GM23338 (cell line): ENCODE data around the gene ASPDH. TPM values are rescaled to one million over a fixed set of nuclear protein-coding genes. Genes with fewer than 3 reads are reported as not detected.

Source experiments
- ATAC-seq: fragments of 200-7000 bp; cut with Tn5 transposase; 3 replicates; pipeline ENCODE4 v1.9.1; 2020
- DNase-seq: peaks from one replicate; pipeline ENCODE4 v3.0.0-alpha.2; 2015; ENCODE audit warnings: low spot score
- H2AFZ ChIP-seq: fragments of 200-600 bp; sonication (generic); 2 replicates; pipeline ENCODE4 v1.8.0; 2016; ENCODE audit warnings: antibody characterized with exemption, mild to moderate bottlenecking, moderate library complexity
- H3F3A ChIP-seq: fragments of 200-600 bp; sonication (generic); replicated peaks from 2 replicates; pipeline ENCODE4 v1.8.0; 2017; ENCODE audit warnings: antibody characterized with exemption, mixed run types, low read depth
- H3K27ac ChIP-seq: fragments of 200-600 bp; sonication (generic); 2 replicates; pipeline ENCODE4 v1.6.1; 2016; ENCODE audit warnings: low read depth
- H3K27me3 ChIP-seq: fragments of 200-600 bp; sonication (generic); 2 replicates; pipeline ENCODE4 v1.8.0; 2016; ENCODE audit warnings: mild to moderate bottlenecking, mixed run types, moderate library complexity; ENCODE audit not compliant: insufficient read depth
- H3K36me3 ChIP-seq: fragments of 200-600 bp; sonication (generic); 2 replicates; pipeline ENCODE4 v1.8.0; 2016; ENCODE audit warnings: mild to moderate bottlenecking; ENCODE audit not compliant: insufficient read depth
- H3K4me1 ChIP-seq: fragments of 200-600 bp; sonication (generic); 2 replicates; pipeline ENCODE4 v1.8.0; 2016; ENCODE audit warnings: mild to moderate bottlenecking, moderate library complexity; ENCODE audit not compliant: insufficient read depth
- H3K4me2 ChIP-seq: fragments of 200-600 bp; sonication (generic); 2 replicates; pipeline ENCODE4 v1.7.1; 2017; ENCODE audit warnings: mixed run types
- H3K4me3 ChIP-seq: fragments of 200-600 bp; sonication (generic); 2 replicates; pipeline ENCODE4 v1.6.1; 2016; ENCODE audit warnings: mixed run types
- H3K79me2 ChIP-seq: fragments of 200-600 bp; sonication (generic); replicated peaks from 2 replicates; pipeline ENCODE4 v1.8.0; 2017; ENCODE audit warnings: mild to moderate bottlenecking; ENCODE audit not compliant: insufficient read depth
- H3K9me2 ChIP-seq: fragments of 200-600 bp; sonication (generic); 2 replicates; pipeline ENCODE4 v1.8.0; 2017; ENCODE audit not compliant: insufficient read depth
- H4K20me1 ChIP-seq: fragments of 200-600 bp; sonication (generic); replicated peaks from 2 replicates; pipeline ENCODE4 v1.8.0; 2017; ENCODE audit warnings: mild to moderate bottlenecking; ENCODE audit not compliant: insufficient read depth
- H3K27ac Mint-ChIP-seq: 2 replicates; pipeline ENCODE4 v1.8.0; 2020; ENCODE audit warnings: inconsistent platforms, mild to moderate bottlenecking, moderate library complexity, mixed read lengths
- H3K27me3 Mint-ChIP-seq: 3 replicates; pipeline ENCODE4 v1.8.0; 2022; ENCODE audit warnings: low read depth, mild to moderate bottlenecking, moderate library complexity, mixed read lengths, inconsistent platforms; ENCODE audit not compliant: insufficient read depth, poor library complexity
- H3K36me3 Mint-ChIP-seq: 3 replicates; pipeline ENCODE4 v1.8.0; 2021; ENCODE audit warnings: low read depth, mild to moderate bottlenecking, inconsistent platforms, moderate library complexity, mixed read lengths
- H3K4me1 Mint-ChIP-seq: 3 replicates; pipeline ENCODE4 v1.8.0; 2020; ENCODE audit warnings: mild to moderate bottlenecking, inconsistent platforms, mixed read lengths
- H3K4me3 Mint-ChIP-seq: 3 replicates; pipeline ENCODE4 v1.8.0; 2021; ENCODE audit warnings: moderate library complexity, mild to moderate bottlenecking, inconsistent platforms, mixed read lengths
- H3K9me3 Mint-ChIP-seq: 3 replicates; pipeline ENCODE4 v1.8.0; 2020; ENCODE audit warnings: moderate library complexity, mild to moderate bottlenecking, inconsistent platforms, mixed read lengths
- CTCF ChIP-seq, 2 experiments: fragments of 200-600 bp in 1 of 2; sonication (generic) in 1 of 2; conservative IDR thresholded peaks; 2 replicates each; pipeline versions ENCODE4 v1.5.1 to v1.6.1; 2016 to 2017; ENCODE audit warnings: antibody characterized with exemption in 2 of 2, low read depth in 2 of 2, mild to moderate bottlenecking in 2 of 2, moderate library complexity in 1 of 2
- ETS1 ChIP-seq: IDR thresholded peaks from 2 replicates; pipeline ENCODE4 v1.6.1; 2016; ENCODE audit warnings: antibody characterized with exemption
- POLR2AphosphoS5 ChIP-seq: IDR thresholded peaks from 2 replicates; pipeline ENCODE4 v1.6.1; 2016; ENCODE audit warnings: antibody characterized with exemption, low read depth
- REST ChIP-seq: IDR thresholded peaks from one replicate; pipeline ENCODE4 v1.6.1; 2018; ENCODE audit warnings: antibody characterized with exemption; ENCODE audit not compliant: unreplicated experiment
- ZNF462 ChIP-seq: fragments of 250-450 bp; sonication (Bioruptor Pico); IDR thresholded peaks from 2 replicates; pipeline ENCODE4 v1.5.0; 2020; ENCODE audit warnings: mild to moderate bottlenecking, moderate library complexity
- polyA plus RNA-seq: library from polyadenylated mRNA; unstranded; fragments of >200 nt; fragmentation: Nextera tagmentation; extraction: Ambion mirVana; gene quantifications from 2 replicates; pipeline ENCODE4 v1.2.1, GENCODE V29; 2016
- total RNA-seq: library from RNA; depleted of rRNA; stranded (reverse); fragments of >200 nt; shearing (Covaris generic); gene quantifications from 2 replicates; pipeline ENCODE4 v1.2.3, GENCODE V29; 2014

Gene ASPDH
- total and polyA plus RNA-seq, 2 experiments from 2014 or later, result not detected

DNA sequence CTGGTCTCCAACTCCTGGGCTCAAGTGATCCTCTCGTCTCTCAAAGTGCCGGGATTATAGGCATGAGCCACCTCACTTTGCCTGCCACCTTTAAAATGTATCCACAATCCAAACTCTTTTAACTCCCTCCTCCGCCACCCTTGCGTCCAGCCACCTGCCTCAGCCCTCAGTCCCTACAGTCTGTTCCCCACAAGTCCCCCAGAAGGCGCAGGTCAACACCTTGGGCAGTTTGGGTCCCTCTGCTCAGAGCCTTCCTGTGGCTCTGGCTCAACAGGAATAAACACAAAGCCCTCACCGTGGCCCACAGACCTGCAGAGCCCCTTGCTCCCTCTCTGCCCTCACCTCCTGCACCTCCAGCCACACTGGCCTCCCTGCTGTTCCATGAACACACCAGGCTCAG is 44.9 kb downstream of the ASPDH start (continued):
- no peak for TF ChIP-seq ETS1

DNA sequence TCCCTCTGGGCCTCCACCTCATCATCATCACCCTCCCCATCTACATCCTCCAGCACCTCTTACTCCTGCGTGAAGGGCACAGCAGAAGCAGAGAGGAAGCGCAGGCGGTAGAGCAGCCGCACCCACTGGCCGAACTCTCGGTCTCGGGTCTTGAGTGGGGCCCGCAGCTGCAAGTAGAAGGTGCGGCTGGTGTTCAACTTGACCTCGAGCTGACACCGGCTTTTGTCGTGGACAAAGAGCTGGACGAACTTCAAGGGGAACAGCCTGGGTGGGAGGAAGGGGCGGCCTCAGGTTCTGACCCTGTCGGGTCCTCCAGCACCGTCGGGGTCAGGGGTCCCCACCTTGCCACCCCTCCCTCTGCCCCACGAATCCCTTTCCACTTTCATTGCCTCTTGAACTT is 46.1 kb downstream of the ASPDH start:
- TF ChIP-seq ZNF462 (CRISPR knock-in tag) (no peak), REST (no peak), ETS1 (no peak), POLR2AphosphoS5 (no peak), CTCF (conservative IDR thresholded peaks at IDR 0.05; ENCODE audit: low read depth in 2 of 2) (no peak)
- Histone ChIP-seq H3K79me2 (no peaks in the 10 kb centered on the region), H3K4me1 (0 out of 2 replicates have a peak, but pooled peaks cover 3% of the 10 kb centered on the region), H3K36me3 (no peaks in the 10 kb centered on the region), H2AFZ (no peak overlapping the region), H3K4me3 (no peak overlapping the region), H3K4me2 (no peak overlapping the region), H4K20me1 (no peaks in the 10 kb centered on the region), H3K9me2 (no peaks in the 10 kb centered on the region), H3F3A (peaks cover 8% of the 10 kb centered on the region), H3K27ac (no peak overlapping the region), H3K27me3 (no peaks in the 10 kb centered on the region)
- no peak overlapping the region for H3K27ac Mint-ChIP-seq
- H3K4me1 Mint-ChIP-seq, result no peaks in the 10 kb centered on the region
- DNase-seq, result no peak
- H3K9me3 Mint-ChIP-seq, result peaks cover 95% of the 10 kb centered on the region
- peaks cover 13% of the 10 kb centered on the region for H3K27me3 Mint-ChIP-seq
- no peak overlapping the region for H3K4me3 Mint-ChIP-seq
- no peak for ATAC-seq
- peaks cover 44% of the 10 kb centered on the region for H3K36me3 Mint-ChIP-seq
